Mucosa of descending colon (tissue), 3 donors: ENCODE measurements around the gene BTBD3. TPM values are rescaled to one million over a fixed set of nuclear protein-coding genes. Genes with fewer than 3 reads are reported as not detected.

Source experiments
- ATAC-seq: fragments of 200-7000 bp; cut with Tn5 transposase; one replicate; pipeline ENCODE4 v1.9.1; 2020; ENCODE audit warnings: mild to moderate bottlenecking, moderate library complexity
- DNase-seq, 3 donors: peaks; one replicate each; pipeline ENCODE4 v3.0.0-alpha.2; 2020
- H3K36me3 ChIP-seq: fragments of 200-600 bp; one replicate; pipeline ENCODE4 v1.8.0; 2021; ENCODE audit warnings: low read depth, mild to moderate bottlenecking
- H3K4me1 ChIP-seq: fragments of 200-600 bp; one replicate; pipeline ENCODE4 v1.8.0; 2021; ENCODE audit warnings: low read depth, mild to moderate bottlenecking
- H3K4me3 ChIP-seq: fragments of 200-600 bp; one replicate; pipeline ENCODE4 v1.8.0; 2021; ENCODE audit warnings: mild to moderate bottlenecking
- H3K9me3 ChIP-seq: fragments of 200-600 bp; one replicate; pipeline ENCODE4 v1.8.0; 2021; ENCODE audit warnings: mild to moderate bottlenecking
- intact Hi-C, 2 donors: fragments of 100-400 bp; cut with DNase I in 1 of 2; cut with micrococcal nuclease in 1 of 2; formaldehyde crosslinking; loops; one replicate each; pipeline versions ENCODE4 v1.11.0 to v1.11.1; 2022; cut with DNase I, micrococcal nuclease
- total RNA-seq, 3 donors: library from RNA; stranded (reverse); fragmentation: NEBNext Ultra II Directional in 2 of 3; extraction: Animal tissue kit (Norgen Biotek cat#: 25700) in 2 of 3; gene quantifications; one replicate each; pipeline versions ENCODE4 v1.2.1 to v1.2.4, GENCODE V29; 2021 to 2023
- TF ChIP-seq, protein P1 (sequence below): fragments of 200-600 bp; IDR thresholded peaks from one replicate; pipeline ENCODE4 v1.8.0; 2022; ENCODE audit warnings: antibody characterized with exemption, mild to moderate bottlenecking
- donor health status: DM: no; HTN: no; CAD: no; lungs with moderate emphysema.
- donor health status: DM: no; HTN: no; CAD: no.
- donor health status: DM: no; HTN: yes; CAD: no.

The BTBD3 gene
- total RNA-seq, 3 donors from 2014 or later, result 40.1 to 76.0 (median 45.9) TPM

DNA sequence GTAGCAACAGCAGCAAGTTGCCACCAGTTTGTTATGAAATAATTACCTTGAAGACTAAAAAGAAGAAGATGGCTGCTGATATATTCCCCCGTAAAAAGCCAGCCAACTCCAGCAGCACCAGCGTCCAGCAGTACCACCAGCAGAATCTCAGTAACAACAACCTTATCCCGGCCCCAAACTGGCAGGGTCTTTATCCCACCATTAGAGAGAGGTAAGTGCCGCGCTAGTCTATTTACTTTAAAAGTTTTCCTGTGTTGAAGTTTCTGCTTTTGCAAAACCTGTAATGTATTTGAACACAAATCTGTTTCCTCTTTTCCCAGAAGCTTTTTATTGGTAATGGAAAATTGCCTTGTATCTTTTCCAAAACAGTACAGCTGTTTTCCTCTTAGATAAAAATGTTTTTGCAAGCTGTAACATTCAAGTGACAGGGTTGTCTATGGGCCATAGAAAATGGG lies 725 bp downstream of the BTBD3 start:
- Histone ChIP-seq H3K9me3 (no peaks in the 10 kb centered on the region), H3K36me3 (no peaks in the 10 kb centered on the region), H3K4me3 (no peak overlapping the region), H3K4me1 (no peaks in the 10 kb centered on the region)
- ATAC-seq (no peak), DNase-seq (no peak)
- TF ChIP-seq, protein P1, sequence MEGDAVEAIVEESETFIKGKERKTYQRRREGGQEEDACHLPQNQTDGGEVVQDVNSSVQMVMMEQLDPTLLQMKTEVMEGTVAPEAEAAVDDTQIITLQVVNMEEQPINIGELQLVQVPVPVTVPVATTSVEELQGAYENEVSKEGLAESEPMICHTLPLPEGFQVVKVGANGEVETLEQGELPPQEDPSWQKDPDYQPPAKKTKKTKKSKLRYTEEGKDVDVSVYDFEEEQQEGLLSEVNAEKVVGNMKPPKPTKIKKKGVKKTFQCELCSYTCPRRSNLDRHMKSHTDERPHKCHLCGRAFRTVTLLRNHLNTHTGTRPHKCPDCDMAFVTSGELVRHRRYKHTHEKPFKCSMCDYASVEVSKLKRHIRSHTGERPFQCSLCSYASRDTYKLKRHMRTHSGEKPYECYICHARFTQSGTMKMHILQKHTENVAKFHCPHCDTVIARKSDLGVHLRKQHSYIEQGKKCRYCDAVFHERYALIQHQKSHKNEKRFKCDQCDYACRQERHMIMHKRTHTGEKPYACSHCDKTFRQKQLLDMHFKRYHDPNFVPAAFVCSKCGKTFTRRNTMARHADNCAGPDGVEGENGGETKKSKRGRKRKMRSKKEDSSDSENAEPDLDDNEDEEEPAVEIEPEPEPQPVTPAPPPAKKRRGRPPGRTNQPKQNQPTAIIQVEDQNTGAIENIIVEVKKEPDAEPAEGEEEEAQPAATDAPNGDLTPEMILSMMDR, result no peak
- intact Hi-C loops, result no loop called here

DNA sequence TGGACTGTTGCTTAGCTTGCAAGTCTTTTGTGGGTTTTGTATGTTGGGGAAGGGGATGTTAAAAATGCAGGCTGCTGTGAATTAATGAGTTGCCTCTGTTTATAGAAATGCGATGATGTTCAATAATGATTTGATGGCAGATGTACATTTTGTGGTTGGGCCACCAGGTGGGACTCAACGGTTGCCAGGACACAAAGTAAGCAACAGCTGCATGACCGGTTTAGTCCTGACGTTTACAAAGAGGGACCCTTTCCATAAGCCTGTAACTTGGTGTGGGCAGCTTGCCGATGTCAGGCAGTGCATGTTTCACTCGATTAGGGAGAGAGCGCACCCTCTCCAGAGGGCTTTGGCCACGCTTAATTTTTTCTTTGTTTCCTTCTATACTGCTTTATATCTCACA lies 1.3 kb downstream of the BTBD3 start:
- Histone ChIP-seq H3K9me3 (no peaks in the 10 kb centered on the region), H3K4me3 (no peak overlapping the region), H3K4me1 (no peaks in the 10 kb centered on the region), H3K36me3 (no peaks in the 10 kb centered on the region)
- peak; percentile 35 for ATAC-seq
- intact Hi-C loops, result no loop called here
- TF ChIP-seq, protein P1, result no peak
- peak in 1 of 3 donors; percentile 22 for DNase-seq

DNA sequence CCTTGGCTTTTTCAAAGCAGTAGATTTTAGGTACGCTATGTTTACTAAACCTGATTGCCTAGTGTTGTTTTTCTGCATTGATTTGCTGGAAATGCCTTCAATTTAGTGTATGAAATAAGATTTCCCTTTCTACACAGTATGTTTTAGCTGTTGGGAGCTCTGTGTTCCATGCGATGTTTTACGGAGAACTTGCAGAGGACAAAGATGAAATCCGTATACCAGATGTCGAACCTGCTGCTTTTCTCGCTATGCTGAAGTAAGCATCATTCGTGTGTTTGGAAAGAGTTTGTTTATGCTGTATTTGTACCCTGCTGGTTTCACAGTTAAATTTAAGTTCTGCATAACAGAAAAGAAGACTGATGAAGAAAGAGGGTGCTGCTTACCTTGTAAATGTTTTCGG lies 1.9 kb downstream of the BTBD3 start:
- H3K4me3 ChIP-seq, result no peak overlapping the region
- H3K4me1 ChIP-seq, result no peaks in the 10 kb centered on the region
- TF ChIP-seq, protein P1, result no peak
- no peak for ATAC-seq
- no peak for DNase-seq
- no peaks in the 10 kb centered on the region for H3K36me3 ChIP-seq
- intact Hi-C loops, result no loop called here
- H3K9me3 ChIP-seq, result no peaks in the 10 kb centered on the region

DNA sequence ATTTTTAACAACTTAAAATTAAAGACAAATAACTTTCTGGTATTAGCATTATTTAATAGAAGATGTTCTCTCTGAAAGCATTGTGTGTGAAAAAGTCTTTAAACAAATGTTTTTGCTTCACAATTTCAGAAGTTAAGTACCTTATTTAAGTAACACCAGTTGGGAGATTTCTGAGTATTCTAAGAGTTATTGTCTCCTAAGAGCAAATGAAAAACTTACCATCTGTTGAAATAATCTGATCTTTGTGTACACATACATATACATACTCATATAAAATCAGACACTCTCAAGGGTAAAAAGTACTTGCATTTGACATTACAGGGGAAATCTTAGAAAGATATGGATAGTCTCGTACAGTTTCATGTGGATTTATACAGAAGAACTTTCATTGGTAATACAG lies 2.4 kb downstream of the BTBD3 start:
- Histone ChIP-seq H3K9me3 (no peaks in the 10 kb centered on the region), H3K4me3 (no peak overlapping the region), H3K36me3 (no peaks in the 10 kb centered on the region), H3K4me1 (no peaks in the 10 kb centered on the region)
- DNase-seq, result no peak
- ATAC-seq, result no peak
- TF ChIP-seq, protein P1, result no peak
- intact Hi-C loops, result no loop called here

DNA sequence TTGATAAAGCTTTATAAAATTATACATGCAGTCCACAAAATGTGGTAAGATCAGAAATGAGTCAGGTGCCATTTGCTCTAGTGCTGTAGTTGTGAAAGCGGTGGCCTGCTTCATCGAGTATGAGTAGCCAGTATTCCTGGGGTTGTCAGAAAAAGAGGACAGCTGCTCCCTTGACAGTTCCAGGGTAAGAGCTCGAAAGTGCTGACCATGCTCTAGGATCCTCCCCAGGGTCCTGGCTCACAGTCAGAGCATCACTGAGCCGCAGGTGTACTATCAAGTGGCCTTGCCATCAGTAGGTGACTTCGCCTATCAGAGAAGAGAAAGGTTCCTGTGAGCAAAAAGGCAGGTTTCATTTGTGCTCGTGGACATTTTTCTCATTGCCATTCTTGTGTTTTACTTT lies 3.6 kb downstream of the BTBD3 start:
- TF ChIP-seq, protein P1, result no peak

DNA sequence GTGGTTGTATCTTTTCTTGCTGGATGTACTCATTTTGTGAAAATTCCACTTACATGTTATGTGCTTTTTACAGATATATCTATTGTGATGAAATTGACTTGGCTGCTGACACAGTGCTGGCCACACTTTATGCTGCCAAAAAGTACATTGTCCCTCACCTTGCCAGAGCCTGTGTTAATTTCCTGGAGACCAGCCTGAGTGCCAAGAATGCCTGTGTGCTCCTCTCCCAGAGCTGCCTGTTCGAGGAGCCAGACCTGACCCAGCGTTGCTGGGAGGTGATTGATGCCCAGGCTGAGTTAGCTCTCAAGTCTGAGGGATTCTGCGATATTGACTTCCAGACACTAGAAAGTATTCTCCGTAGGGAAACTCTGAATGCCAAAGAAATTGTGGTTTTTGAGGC lies 4.9 kb downstream of the BTBD3 start:
- Histone ChIP-seq H3K36me3 (no peaks in the 10 kb centered on the region), H3K4me3 (no peak overlapping the region), H3K4me1 (no peaks in the 10 kb centered on the region), H3K9me3 (no peaks in the 10 kb centered on the region)
- DNase-seq, result no peak
- intact Hi-C loops, result no loop called here
- ATAC-seq, result no peak
- TF ChIP-seq, protein P1, result no peak

More for the DNA sequence above, 3.6 kb downstream of the BTBD3 start:
- no peaks in the 10 kb centered on the region for H3K36me3 ChIP-seq
- ATAC-seq (no peak), DNase-seq (no peak)
- H3K9me3 ChIP-seq, result no peaks in the 10 kb centered on the region
- no peaks in the 10 kb centered on the region for H3K4me1 ChIP-seq
- H3K4me3 ChIP-seq, result no peak overlapping the region
- intact Hi-C loops, result no loop called here
